ENCODE measurements around the gene C22orf39.

DNA sequence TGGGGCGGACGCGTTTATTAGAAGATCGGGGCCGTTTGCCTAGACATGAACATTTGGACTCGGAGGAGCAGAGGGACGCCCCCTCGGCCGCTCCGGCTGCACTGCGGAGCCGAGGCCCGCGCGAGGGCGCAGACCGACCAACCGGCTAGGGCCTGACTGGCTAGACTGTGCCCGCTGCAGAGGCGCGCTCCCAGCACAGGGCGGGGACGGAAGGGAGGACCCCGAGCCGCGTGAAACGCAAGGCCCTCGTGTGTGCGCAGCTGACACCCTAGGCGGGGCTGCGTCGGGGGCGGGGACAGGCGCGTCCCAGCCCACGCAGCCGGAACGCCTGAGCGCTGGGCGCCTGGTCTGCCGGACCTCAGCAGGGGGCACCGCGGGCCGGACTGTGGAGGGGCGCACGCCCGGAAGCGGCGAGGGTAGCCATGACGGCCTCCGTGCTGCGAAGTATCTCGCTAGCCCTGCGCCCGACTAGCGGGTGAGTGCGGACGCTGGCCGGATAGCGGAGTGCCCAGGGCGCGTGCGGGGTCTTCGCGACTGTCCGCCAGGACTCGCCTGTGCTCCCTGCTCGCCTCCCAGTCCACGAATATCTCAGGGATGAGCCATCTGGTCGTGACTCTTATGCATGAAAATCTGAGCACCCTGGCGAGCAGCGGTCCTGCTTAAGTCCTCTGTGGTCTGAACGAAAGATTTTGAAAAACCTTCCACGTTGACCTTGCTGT is 15.2 kb downstream of the C22orf39 start, which contains the start of gene MRPL40:
- TF ChIP-seq, protein P1, sequence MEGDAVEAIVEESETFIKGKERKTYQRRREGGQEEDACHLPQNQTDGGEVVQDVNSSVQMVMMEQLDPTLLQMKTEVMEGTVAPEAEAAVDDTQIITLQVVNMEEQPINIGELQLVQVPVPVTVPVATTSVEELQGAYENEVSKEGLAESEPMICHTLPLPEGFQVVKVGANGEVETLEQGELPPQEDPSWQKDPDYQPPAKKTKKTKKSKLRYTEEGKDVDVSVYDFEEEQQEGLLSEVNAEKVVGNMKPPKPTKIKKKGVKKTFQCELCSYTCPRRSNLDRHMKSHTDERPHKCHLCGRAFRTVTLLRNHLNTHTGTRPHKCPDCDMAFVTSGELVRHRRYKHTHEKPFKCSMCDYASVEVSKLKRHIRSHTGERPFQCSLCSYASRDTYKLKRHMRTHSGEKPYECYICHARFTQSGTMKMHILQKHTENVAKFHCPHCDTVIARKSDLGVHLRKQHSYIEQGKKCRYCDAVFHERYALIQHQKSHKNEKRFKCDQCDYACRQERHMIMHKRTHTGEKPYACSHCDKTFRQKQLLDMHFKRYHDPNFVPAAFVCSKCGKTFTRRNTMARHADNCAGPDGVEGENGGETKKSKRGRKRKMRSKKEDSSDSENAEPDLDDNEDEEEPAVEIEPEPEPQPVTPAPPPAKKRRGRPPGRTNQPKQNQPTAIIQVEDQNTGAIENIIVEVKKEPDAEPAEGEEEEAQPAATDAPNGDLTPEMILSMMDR (IDR thresholded peaks at IDR 0.05) = peak in 2 of 5 experiments; percentile 6 to 13
- TF ChIP-seq EP300 (IDR thresholded peaks at IDR 0.05; ENCODE audit: low read depth) = no peak
- peak; percentile 94 for TF ChIP-seq POLR2A (IDR thresholded peaks at IDR 0.05)
